GM12892 (cell line): ENCODE measurements around the gene HDHD5.

Experiments
- POLR2A ChIP-seq: IDR thresholded peaks from 2 replicates; pipeline ENCODE4 v1.6.1; 2011; ENCODE audit warnings: low read depth, low read length, control low read depth
- POLR2AphosphoS5 ChIP-seq: IDR thresholded peaks from 2 replicates; pipeline ENCODE4 v1.6.1; 2011; ENCODE audit warnings: low read depth, low read length, control low read depth
- TAF1 ChIP-seq: IDR thresholded peaks from 2 replicates; pipeline ENCODE4 v1.6.1; 2011; ENCODE audit warnings: low read depth, mild to moderate bottlenecking, control low read depth, low read length, borderline replicate concordance

- no peak for TF ChIP-seq POLR2AphosphoS5
- TF ChIP-seq TAF1, result no peak
- TF ChIP-seq POLR2A, result no peak
Observed at GRCh38 chr22:17155941-17156340, 3.1 kb downstream of the HDHD5 start.
